ENCODE measurements around the gene KHDRBS2. TPM values are rescaled to one million over a fixed set of nuclear protein-coding genes. Genes with fewer than 3 reads are reported as not detected.

Gene KHDRBS2
- total RNA-seq, 1 experiment from 2014 or later = 2.7 TPM

DNA sequence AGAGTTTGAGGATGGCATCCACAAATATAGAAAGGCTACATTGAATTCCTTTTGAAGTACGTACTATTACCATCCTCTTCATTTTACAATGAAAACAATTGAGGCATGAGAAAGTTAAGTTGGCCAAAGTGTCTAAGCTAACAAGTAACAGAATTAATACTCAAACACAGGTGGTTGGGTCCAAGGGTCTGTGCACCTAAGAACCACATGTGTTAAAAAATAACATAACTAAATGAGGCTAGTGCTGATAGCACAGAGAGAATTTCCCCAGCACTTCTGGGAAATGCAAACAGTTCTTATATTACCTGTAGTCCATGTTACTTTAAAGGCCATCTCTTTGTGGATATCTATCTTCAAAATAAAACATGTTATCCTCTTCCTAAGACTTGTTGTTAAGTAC lies 10.5 kb upstream of the KHDRBS2 start:
- H3K23ac ChIP-seq (ENCODE audit: insufficient read length, low read depth, low read length) = no peak overlapping the region
- H3K4ac ChIP-seq (ENCODE audit: low read depth, low read length) = no peak overlapping the region
- H2BK20ac ChIP-seq (ENCODE audit: low read depth, low read length, poor library complexity, severe bottlenecking) = no peak overlapping the region
- H3K9me3 ChIP-seq (ENCODE audit: control insufficient read depth, low read depth, low read length) = no peaks in the 10 kb centered on the region
- no peaks in the 10 kb centered on the region for H3K4me1 ChIP-seq (ENCODE audit: insufficient read depth, low read length)
- Mint-ChIP-seq H3K9me3 (peaks cover 0 to 2% of the 10 kb centered on the region in 2 experiments; a peak in 1 of 5 replicates), H3K27me3 (ENCODE audit: low read depth) (no peaks in the 10 kb centered on the region), H3K36me3 (ENCODE audit: insufficient read depth in 1 of 3, low read depth in 3 of 3) (peaks cover 0 to 3% (median 0%) of the 10 kb centered on the region in 3 experiments; a peak in 2 of 7 replicates), H3K4me1 (no peaks in the 10 kb centered on the region), H3K27ac (no peak overlapping the region), H3K4me3 (no peak overlapping the region)
- H3K79me1 ChIP-seq (ENCODE audit: insufficient read depth, low read depth, low read length, poor library complexity, severe bottlenecking) = no peaks in the 10 kb centered on the region
- H3K4me2 ChIP-seq (ENCODE audit: insufficient read depth, insufficient read length, low read length) = no peak overlapping the region
- H3K18ac ChIP-seq (ENCODE audit: insufficient read length, low read depth, low read length) = no peak overlapping the region
- H2BK15ac ChIP-seq (ENCODE audit: low read depth, low read length) = no peak overlapping the region
- no peak overlapping the region for H2BK5ac ChIP-seq (ENCODE audit: insufficient read length, low read length)
- H3K79me2 ChIP-seq (ENCODE audit: insufficient read depth, low read length) = no peaks in the 10 kb centered on the region
- no peak overlapping the region for H3K9ac ChIP-seq (ENCODE audit: extremely low read depth, insufficient read length, low read length)
- H3K27me3 ChIP-seq (ENCODE audit: insufficient read depth, low read length) = no peaks in the 10 kb centered on the region
- H2AFZ ChIP-seq (ENCODE audit: low read length) = no peak overlapping the region
- H2BK120ac ChIP-seq (ENCODE audit: low read depth, low read length, poor library complexity, severe bottlenecking) = no peak overlapping the region
- no peak overlapping the region for H2AK5ac ChIP-seq (ENCODE audit: insufficient read length, low read length)
- no peak overlapping the region for H3T11ph ChIP-seq (ENCODE audit: low read length)
- H3K23me2 ChIP-seq (ENCODE audit: insufficient read length, low read depth, low read length, poor library complexity, severe bottlenecking) = no peaks in the 10 kb centered on the region
- DNase-seq = no peak
- no peak overlapping the region for H3K27ac ChIP-seq (ENCODE audit: insufficient read length, low read depth, low read length)
- no peaks in the 10 kb centered on the region for H4K20me1 ChIP-seq (ENCODE audit: control insufficient read depth, insufficient read depth, insufficient read length)
- no peak overlapping the region for H4K91ac ChIP-seq (ENCODE audit: insufficient read length, low read depth, low read length)
- H3K14ac ChIP-seq (ENCODE audit: insufficient read depth, low read length) = no peak overlapping the region
- no CpG with 5 or more reads among the region's 1 CpG for WGBS (ENCODE audit: extremely low coverage, insufficient read length, low lambda C conversion rate)
- no peak overlapping the region for H4K8ac ChIP-seq (replicated peaks; ENCODE audit: insufficient read length, low read depth, low read length)
- H4K5ac ChIP-seq (ENCODE audit: insufficient read length, low read depth, low read length) = no peak overlapping the region
- no peak overlapping the region for H2BK12ac ChIP-seq (ENCODE audit: insufficient read length, low read depth, low read length)
- no peak for TF ChIP-seq CTCF (conservative IDR thresholded peaks at IDR 0.05)
- no peak overlapping the region for H3K56ac ChIP-seq (ENCODE audit: insufficient read length, low read depth, low read length)

Measured in H9 (cell line).